HG03103 (cell line): ENCODE measurements around the gene ACER1.
"Not testable (repeated sequence)": the region's sequence is repeated elsewhere in the genome, so short reads cannot be mapped to it uniquely, and the experiment has no call there.

Source experiments
- ATAC-seq: cut with Tn5 transposase; IDR thresholded peaks from one replicate; pipeline ENCODE4 v1.9.1; 2021; ENCODE audit warnings: low read depth; ENCODE audit not compliant: unreplicated experiment

ACER1 gene

GRCh38 chr19:6358003-6358402, 24.6 kb upstream of the ACER1 start:
- no peak for ATAC-seq

- ATAC-seq, result no peak
Measured at GRCh38 chr19:6357174-6357573, 23.8 kb upstream of the ACER1 start.

- ATAC-seq, result not testable (repeated sequence)
Measured at GRCh38 chr19:6355321-6356040, 22.1 kb upstream of the ACER1 start.

GRCh38 chr19:6354098-6354674, 20.8 kb upstream of the ACER1 start:
- no peak for ATAC-seq

- ATAC-seq, result no peak
Measured at GRCh38 chr19:6352381-6353165, 19.2 kb upstream of the ACER1 start.

GRCh38 chr19:6350688-6351087, 17.3 kb upstream of the ACER1 start:
- ATAC-seq, result no peak

GRCh38 chr19:6349271-6349670, 15.9 kb upstream of the ACER1 start:
- ATAC-seq, result not testable (repeated sequence)

GRCh38 chr19:6343462-6343861, 10.1 kb upstream of the ACER1 start:
- ATAC-seq, result no peak

- no peak for ATAC-seq
Measured at GRCh38 chr19:6340493-6341201, 7.2 kb upstream of the ACER1 start.

- no peak for ATAC-seq
Measured at GRCh38 chr19:6334490-6335285, 1.3 kb upstream of the ACER1 start.

- no peak for ATAC-seq
Measured at GRCh38 chr19:6326815-6327214, 6.6 kb downstream of the ACER1 start.

- ATAC-seq, result no peak
Measured at GRCh38 chr19:6325614-6326013, 7.8 kb downstream of the ACER1 start.

GRCh38 chr19:6324757-6325156, 8.7 kb downstream of the ACER1 start:
- ATAC-seq, result no peak

GRCh38 chr19:6322284-6322683, 11.1 kb downstream of the ACER1 start:
- ATAC-seq, result no peak

GRCh38 chr19:6319376-6319775, 14.0 kb downstream of the ACER1 start:
- ATAC-seq, result no peak

- no peak for ATAC-seq
Measured at GRCh38 chr19:6318772-6319171, 14.6 kb downstream of the ACER1 start.

- not testable (repeated sequence) for ATAC-seq
Measured at GRCh38 chr19:6315646-6316045, 17.8 kb downstream of the ACER1 start.

GRCh38 chr19:6313398-6313969, 19.9 kb downstream of the ACER1 start:
- no peak for ATAC-seq

GRCh38 chr19:6312018-6312417, 21.4 kb downstream of the ACER1 start:
- ATAC-seq, result no peak

- ATAC-seq, result no peak
Measured at GRCh38 chr19:6298413-6298812, 35.0 kb downstream of the ACER1 start.
